ENCODE data around the gene CELA3A.

Gene CELA3A

DNA sequence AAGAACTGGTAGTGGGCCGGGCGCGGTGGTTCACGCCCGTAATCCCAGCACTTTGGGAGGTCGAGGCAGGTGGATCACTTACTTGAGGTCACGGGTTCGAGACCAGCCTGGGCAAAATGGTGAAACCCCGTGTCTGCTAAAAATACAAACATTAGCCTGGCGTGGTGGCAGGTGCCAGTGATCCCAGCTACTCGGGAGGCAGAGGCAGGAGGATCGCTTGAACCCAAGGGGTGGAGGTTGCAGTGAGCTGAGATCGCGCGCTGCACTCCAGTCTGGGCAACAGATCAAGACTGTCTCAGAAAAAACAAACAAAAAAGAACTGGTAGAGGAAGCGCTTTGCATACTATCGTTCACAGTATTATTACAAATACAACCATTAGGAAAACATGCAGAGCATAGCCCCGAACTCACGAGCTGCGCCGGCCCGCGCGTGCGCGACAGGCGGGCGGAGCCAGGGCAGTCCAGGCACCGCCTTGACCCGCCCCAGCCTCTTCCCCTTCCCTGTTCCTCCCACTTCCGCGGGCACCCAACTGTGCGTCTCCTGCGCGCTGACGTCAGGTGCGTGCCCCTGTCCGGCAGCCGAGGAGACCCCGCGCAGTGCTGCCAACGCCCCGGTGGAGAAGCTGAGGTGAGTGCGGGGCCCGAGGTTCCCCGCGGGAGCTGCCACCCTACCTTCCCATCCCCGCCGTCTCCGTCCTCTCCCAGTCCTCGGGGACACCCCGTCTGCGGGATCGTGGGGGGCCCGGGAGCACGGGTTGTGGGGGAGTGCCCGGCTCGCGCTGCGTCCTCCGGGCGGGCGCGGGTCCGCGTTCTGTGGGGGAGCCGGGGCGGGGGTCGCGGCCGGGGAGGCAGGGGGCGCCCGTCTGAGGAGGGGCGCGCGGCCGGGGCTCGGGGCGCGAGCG lies 50.9 kb downstream of the CELA3A start, which contains the start of gene CDC42:
Gene CDC42 (plus strand): TSS at position 595 of the 902 bp plus-strand sequence. CDS start 25,770 bp downstream, outside the sequence.
- peak; percentile 96 to 98 (median 96) for DNase-seq

- peak; percentile 44 to 71 (median 60) for DNase-seq
These were observed 51.8 kb downstream of the CELA3A start for GRCh38 chr1:22053017-22053860.

GRCh38 chr1:22053861-22054770 lies 52.7 kb downstream of the CELA3A start:
- DNase-seq: peak in 2 of 6 experiments; percentile 28 to 32

- no peak for DNase-seq
These were observed 54.0 kb downstream of the CELA3A start for GRCh38 chr1:22055463-22055862.

- no peak for DNase-seq
These were observed 54.6 kb downstream of the CELA3A start for GRCh38 chr1:22056043-22056442.

DNA sequence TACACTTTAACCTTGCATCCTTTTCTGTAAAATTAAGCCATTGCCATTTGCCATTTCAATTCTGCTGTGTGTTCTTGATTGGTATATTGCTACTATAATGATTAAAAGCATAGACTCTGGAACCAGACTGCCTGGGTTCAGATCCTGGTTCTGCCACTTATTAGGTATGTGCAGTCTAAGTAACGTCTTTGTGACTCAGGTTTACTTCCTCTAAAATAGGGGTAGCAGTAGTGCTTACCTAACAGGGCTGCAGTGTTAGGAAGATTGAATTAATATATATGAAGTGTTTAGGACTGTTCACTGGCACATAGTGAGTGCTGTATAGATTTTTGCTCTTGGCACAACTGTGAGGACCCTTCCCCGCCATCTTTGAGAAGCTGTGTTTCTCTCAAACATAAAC lies 55.5 kb downstream of the CELA3A start:
- no peak for DNase-seq

DNA sequence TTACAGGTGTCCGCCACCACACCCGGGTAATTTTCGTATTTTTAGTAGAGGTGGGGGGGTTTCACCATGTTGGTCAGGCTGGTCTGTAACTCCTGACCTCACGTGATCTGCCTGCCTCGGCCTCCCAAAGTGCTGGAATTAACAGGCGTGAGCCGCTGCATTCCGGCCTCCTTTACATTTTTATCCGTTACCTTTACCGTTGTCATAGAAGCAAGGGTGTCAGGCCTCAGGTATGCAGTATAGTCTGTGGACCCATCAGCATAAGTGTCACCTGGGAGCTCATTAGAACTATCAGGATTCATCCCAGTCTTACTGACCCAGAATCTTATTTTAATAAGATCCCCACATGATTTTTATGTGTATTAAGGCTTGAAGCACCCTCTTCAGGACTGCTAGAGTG lies 56.4 kb downstream of the CELA3A start:
- no peak for DNase-seq

Measured in stimulated activated naive CD4-positive, alpha-beta T cell (primary cell).